Adipose tissue (tissue), 3 donors: Measurements from ENCODE around the gene DLX2. TPM values are rescaled to one million over a fixed set of nuclear protein-coding genes. Genes with fewer than 3 reads are reported as not detected.
"Not testable (repeated sequence)": the region's sequence is repeated elsewhere in the genome, so short reads cannot be mapped to it uniquely, and the experiment has no call there.

Experiments
- H3K27ac ChIP-seq: one replicate; pipeline ENCODE4 v1.5.1; 2013; ENCODE audit warnings: low read depth, low read length
- WGBS, 3 donors: extraction: QIAGEN DNeasy Blood & Tissue Kit; methylation state at CpG; one replicate each; pipeline ENCODE4 v1.1.7; 2013; 5-methylcytosine and 5-hydroxymethylcytosine counted together
- polyA plus RNA-seq, 3 donors: library from polyadenylated mRNA; stranded (reverse); fragments of 200-250 nt; gene quantifications; one replicate each; pipeline ENCODE4 v1.2.3, GENCODE V29; 2013
- donor health status: healthy with polysubstance abuse.
- donor health status: Bipolar disorder and iron deficiency.
- donor health status: healthy.

Gene DLX2
- polyA plus RNA-seq, 3 donors = 0.03 TPM; not detected in 2

DNA sequence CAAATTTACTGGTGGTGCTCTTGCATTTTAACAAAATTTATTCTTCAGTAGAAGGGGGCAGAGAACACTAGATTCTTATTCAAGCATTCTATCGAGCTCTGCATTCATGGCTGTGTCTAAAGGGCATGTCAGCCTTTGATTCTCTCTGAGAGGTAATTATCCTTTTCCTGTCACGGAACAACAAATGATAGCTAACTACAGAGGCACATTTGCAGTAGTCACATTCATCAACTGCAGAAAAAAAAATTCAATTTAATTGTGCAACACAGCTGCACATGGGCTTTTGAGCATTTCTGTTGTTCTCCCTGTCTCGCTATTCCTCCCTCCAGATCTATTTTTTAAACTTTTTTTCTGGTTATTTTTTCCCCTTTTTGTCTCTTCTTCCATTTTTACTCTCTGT, 30.4 kb downstream of the DLX2 start:
- H3K27ac ChIP-seq = no peak overlapping the region
- WGBS, 3 donors = 92 to 96% (median 93%) methylated on average over 3 of the region's 3 CpGs

DNA sequence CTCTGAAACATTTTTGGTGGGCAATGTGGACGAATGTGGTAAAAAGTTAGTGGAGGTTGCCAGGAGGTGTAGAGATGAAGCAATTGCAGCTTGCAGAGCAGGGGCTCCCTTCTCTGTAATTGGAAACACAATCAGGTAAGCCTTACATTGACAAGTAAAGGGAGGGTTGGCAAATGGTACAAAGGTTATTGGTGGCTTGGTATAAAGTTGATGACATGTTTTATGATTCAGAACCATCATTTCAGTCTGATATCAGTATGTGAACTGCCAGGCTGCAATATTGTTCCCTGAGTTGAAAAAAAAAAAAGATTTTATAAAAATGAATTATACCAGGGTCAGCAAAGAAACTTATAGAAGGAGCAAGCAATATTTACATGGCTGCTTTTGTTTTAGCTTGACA, 31.8 kb downstream of the DLX2 start:
- H3K27ac ChIP-seq = no peak overlapping the region
- WGBS, 3 donors = 83 to 94% (median 91%) methylated on average over 1 of the region's 1 CpG

DNA sequence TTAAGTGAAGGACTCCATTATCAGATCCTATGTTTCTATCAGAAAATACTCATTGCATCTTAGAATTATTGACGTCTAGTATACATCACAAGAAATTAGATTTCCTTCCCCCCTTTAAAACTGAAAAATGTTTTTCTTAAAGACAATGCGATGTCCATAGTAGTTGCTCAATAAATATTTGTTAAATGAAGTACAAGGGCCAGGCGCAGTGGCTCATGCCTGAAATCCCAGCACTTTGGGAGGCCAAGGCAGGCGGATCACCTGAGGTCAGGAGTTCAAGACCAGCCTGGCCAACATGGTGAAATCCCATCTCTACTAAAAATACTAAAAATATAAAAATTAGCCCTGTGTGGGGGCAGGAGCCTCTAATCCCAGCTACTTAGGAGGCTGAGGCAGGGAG, 34.8 kb downstream of the DLX2 start:
- 96 to 97% (median 97%) methylated on average over 4 of the region's 4 CpGs for WGBS, 3 donors
- H3K27ac ChIP-seq = not testable (repeated sequence)

DNA sequence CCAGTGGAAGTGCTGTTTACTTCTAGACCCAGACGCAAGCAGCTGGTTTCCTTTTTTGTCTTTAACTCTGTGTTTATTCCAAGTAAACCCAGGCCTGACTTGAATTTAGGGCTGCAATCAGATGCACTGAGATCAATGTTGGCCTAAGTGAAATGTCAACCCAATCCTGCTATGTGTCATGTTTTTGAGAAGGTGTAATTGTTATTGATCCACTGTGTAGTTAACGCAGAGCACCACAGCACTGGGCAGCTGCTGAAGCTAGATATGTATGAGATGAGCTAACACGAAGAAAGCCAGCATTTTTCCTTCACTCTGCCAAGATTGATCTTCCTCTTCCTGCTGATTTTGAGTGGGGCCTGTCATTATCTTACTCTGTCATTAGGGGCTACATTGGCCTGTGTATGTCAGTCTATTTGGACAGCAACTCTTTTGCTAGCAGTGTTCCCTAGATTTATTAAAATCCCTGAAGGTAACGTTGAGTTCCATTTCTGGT, 36.3 kb downstream of the DLX2 start:
- WGBS, 3 donors = 86 to 90% (median 90%) methylated on average over 4 of the region's 4 CpGs
- no peak overlapping the region for H3K27ac ChIP-seq

DNA sequence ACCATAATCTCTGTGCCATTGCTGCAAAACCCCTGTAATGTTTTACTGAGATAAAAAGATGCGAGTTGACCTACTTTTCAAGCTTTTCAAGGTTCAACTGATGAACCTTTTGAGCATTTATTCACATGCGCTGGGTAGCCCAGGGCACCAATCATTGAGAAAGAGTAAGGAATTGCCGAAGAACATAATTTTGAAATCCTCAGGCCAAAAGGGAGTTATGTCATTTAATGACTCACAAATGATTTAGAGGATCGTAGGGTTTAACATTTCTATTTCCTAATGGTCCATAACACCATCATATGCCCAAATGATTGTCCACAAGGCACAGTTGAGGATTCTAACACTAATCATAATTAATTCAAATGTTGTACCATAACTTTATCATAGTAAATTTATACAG, 37.6 kb downstream of the DLX2 start:
- H3K27ac ChIP-seq = no peak overlapping the region
- WGBS, 3 donors = 73 to 92% (median 76%) methylated on average over 4 of the region's 4 CpGs

DNA sequence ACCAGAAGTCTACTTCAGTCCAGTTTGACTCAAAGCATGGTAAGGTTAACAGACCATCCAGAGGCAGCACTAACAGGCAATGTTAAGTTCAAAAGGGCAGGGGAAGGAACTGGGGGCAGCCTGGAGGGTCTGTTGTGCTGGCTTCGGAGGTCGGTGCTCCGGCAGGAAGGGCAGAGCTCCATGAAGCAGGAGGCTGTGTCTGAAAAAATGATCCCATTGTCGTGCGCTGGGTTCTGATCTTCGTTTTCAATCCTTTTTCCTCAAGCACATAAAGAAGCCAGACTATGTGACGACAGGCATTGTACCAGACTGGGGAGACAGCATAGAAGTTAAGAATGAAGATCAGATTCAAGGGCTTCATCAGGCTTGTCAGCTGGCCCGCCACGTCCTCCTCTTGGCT, 39.3 kb downstream of the DLX2 start:
- no peak overlapping the region for H3K27ac ChIP-seq
- WGBS, 3 donors = 93 to 97% (median 94%) methylated on average over 9 of the region's 9 CpGs

DNA sequence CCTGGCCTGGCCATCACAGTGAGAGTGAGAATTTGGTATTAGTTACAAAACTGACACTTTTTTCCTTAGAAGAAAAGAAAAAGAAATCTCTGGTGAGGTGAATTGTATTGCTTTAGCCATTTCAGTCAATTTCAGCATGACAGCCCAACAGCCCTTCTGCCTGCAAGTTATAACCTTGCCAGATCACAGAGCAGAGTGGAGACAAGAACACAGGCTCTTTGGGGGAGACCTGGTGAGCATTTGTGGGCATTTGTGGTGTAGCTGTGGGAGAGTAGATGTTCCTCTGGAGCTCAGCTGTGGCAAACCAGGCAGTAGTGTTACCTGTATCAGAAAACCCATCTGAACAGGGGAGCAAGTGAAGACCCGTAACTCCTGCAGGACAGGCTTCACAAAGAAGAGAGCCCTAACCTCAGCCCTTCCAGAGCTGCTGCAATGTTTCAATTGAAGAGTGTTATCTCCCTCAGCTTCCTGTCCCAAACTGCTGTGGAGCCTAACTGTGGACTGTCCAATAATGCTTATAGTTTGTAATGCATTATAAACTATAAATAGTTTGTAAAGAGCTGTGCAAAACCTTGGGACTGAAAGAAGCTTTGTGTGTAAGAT, 40.2 kb downstream of the DLX2 start:
- no peak overlapping the region for H3K27ac ChIP-seq
- WGBS, 3 donors = 93 to 100% (median 97%) methylated on average over 1 of the region's 1 CpG

DNA sequence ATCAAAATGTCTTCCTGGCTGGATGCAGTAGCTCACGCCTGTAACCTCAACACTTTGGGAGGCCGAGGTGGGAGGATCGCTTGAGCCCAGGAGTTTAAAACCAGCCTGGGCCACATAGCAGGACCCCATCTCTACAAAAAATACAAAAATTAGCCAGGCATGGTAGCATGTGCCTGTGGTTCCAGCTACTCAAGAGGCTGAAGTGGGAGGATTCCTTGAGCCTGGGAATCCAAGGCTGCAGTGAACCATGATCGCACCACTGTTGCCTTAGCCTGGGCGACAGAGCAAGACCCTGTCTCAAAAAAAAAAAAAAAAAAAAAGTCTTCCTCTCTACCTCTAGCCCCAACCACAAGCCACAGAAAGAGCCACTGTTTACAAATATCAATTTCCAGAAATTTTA, 42.6 kb downstream of the DLX2 start:
- 96 to 98% (median 98%) methylated on average over 5 of the region's 5 CpGs for WGBS, 3 donors
- H3K27ac ChIP-seq = not testable (repeated sequence)

DNA sequence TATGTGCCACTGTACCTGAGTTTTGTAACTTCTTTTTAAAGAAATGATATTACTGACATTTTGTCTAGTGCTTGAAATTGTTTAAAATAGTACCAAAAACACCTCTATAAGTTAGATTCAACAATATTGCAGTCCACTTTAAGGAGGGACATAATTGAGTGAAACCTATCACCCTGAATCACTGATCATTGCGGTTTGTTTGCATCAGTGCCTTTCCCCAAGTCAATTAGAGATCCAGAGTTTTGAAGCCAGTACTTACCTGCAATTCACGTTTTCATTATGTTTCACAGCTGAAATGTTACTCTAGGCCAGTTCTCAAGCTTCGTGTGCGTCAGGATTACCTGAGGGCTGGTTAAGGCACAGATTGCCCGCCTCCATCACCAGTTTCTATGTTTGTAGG, 44.0 kb downstream of the DLX2 start:
- 94 to 95% (median 94%) methylated on average over 5 of the region's 5 CpGs for WGBS, 3 donors
- H3K27ac ChIP-seq = no peak overlapping the region

DNA sequence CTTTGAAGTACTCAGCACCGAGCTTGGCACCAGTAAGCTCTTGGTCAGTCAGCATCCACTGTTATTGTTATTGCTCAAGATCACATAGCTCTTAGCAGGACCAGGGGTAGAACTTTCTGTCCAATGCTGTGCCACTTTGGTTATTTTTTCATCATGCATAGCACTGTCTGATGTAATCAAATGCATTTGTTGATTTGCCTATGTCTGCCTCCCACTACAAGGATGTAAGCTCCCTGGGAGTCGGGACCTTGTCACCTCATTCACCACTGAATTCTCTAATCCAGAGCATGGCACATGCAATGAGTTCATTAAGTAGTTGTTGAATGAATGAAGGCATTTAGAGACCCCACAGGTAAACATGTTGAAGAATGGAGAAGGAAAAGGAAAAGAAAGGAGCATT, 46.4 kb downstream of the DLX2 start:
- WGBS, 3 donors = 80 to 97% (median 94%) methylated on average over 2 of the region's 2 CpGs

DNA sequence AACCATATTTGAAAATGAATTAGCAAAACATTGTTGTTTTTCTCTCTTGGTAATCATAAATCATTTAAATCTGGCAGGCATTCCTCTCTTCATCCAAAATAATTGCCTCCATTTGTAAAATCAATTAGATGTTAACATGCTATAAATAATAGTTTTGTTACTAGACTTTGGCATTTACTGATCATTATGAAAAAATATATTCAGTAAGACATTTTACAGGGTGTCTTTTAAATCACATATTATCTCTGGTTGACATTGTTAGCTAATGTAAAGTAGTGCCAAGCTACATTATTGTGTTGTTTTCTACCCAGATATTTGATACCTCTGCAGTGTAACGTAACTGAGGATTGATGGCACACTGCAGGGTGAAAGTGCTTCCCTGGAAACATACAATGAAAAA, 49.2 kb downstream of the DLX2 start:
- no peak overlapping the region for H3K27ac ChIP-seq
- 85 to 91% (median 86%) methylated on average over 1 of the region's 1 CpG for WGBS, 3 donors

More for the DNA sequence above, 46.4 kb downstream of the DLX2 start:
- no peak overlapping the region for H3K27ac ChIP-seq

DNA sequence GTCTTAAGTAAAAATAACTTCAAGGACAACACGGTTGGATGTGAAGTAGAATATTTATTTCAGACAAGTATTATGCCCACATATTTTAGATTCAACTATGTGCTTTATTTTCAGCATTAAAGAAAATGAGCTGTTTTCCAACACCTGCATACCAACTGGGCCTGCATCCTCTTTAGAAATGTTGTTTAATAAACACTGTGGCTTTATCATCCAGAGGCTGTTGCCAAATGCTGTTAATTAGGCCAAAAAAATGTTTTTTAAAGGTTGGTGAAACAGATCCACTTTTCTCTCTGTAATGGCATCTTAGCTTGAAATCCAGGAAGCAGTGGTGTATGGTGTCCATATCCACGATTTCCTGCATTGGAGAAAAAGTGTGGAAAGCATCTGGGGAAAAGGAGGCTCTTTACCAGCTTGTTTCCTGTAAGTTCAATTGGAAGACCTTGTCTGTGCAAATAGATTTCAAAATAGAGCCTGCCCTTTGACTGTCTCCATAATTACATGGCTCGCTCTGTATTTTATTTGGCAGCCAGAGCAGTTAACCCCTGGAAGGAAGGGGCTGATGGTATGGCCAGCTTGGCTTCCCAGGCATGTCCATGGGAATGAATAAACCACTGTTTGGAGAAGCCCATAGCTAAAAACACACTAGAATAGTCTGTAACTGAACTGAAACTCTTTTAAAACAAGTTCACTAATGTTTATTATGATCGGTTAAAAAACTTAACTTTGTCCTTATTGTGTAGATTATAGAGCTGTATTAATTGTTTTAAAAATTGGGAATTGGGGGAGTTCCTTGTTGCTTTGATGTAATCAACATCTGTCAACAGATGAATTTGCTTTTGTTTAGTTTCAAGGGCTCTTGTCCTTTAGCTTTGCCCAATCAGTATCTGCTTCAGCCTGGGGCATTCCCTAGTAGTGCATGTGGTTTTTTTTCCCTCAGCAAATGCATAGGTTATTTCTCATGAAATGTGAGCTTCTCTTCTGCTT, 50.4 kb downstream of the DLX2 start:
- no peak overlapping the region for H3K27ac ChIP-seq
- WGBS, 3 donors = 51 to 64% (median 58%) methylated on average over 4 of the region's 4 CpGs

DNA sequence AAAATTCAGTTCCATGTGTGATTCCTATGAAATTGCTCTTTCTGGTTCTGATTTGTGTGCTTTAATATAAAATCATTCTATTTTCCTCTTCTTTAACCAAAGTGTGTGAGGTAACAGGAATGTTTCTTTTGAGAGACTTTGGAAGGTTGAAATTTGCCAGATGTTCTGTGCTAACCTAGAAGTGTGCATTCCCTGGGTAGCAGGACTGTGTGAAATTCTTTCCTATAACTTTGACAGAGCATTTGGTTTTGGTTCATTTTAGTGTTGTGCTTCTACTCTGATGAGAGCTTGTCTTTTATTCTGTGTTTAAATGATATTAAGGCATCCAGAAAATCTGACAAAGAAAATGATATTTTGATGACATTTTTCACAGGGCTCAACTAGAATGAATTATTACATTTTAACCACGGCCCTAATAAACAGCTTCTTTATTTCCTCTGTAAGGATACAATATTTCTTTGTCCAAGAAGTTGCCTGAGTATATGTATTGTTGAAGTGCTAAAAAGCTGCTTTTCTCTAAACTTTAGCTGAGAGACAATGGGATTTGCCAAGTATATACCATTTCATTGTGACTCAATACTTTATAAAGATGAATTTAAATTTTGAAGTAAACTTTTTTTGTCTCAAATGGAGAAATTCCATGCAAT, 52.1 kb downstream of the DLX2 start:
- 83 to 88% (median 86%) methylated on average over 1 of the region's 1 CpG for WGBS, 3 donors
- no peak overlapping the region for H3K27ac ChIP-seq

DNA sequence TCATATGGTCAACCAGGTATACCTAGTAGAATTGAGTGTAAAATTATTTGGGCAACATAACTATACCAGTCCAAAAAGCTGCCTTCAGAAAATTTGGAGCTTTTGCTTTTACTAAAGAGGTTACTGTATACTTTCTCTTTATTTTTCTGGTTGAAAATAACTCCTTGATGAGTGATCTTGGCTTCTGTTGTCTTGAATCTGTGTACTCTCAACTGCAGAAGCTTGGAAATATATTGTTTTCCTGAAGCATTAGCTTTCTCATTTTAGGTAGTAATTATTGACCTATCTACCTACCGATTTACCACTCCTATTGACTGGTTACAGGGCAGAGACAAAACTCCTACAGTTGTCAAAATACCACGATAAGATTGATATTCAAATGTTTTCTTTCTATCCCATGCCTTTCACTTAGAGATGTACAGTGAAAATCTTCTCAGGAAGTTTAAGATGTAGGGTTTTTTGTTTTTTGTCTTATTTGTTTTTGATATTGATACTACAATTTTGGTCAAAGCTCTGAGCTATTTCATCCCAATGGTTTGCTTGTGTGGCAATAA, 53.1 kb downstream of the DLX2 start:
- H3K27ac ChIP-seq = no peak overlapping the region
- WGBS, 3 donors = 93 to 96% (median 93%) methylated on average over 2 of the region's 2 CpGs

Other genes with a start within 250 kb of the DLX2 start
- 10 to 100 TPM in 2 of 3 donors, 1 to 10 TPM in 1; 3.9 to 16.0 (median 12.0) TPM for gene SLC25A12, start 208.7 kb downstream of the DLX2 start, polyA plus RNA-seq
- 10 to 100 TPM; 25.1 to 34.8 (median 30.3) TPM for gene HAT1, start 180.4 kb downstream of the DLX2 start, polyA plus RNA-seq
- gene METAP1D, start 102.9 kb downstream of the DLX2 start, polyA plus RNA-seq = 1 to 10 TPM; 4.6 to 7.5 (median 6.7) TPM
- gene DLX1, start 17.4 kb downstream of the DLX2 start, polyA plus RNA-seq = under 1 TPM in 2 of 3 donors, not detected in 1; 0.06 to 0.16 TPM